Astrocyte (in vitro differentiated cells and primary cell): ENCODE measurements around the gene PAPPA2. TPM values are rescaled to one million over a fixed set of nuclear protein-coding genes. Genes with fewer than 3 reads are reported as not detected.

Experiments used
- DNase-seq: peaks from one replicate; pipeline ENCODE4 v3.0.0-alpha.2; 2010; ENCODE audit warnings: low read depth
- FAIRE-seq: peaks from 2 replicates; lab custom pipeline; 2011; peaks lifted over from hg19 to GRCh38; lab: Jason Lieb, UNC
- H2AFZ ChIP-seq: 2 replicates; pipeline ENCODE4 v1.6.0; 2012; ENCODE audit warnings: low read depth, low read length, inconsistent platforms
- H3K27ac ChIP-seq: 2 replicates; pipeline ENCODE4 v1.5.1; 2011; ENCODE audit warnings: low read depth, low read length, inconsistent platforms
- H3K27me3 ChIP-seq: 2 replicates; pipeline ENCODE4 v1.6.0; 2011; ENCODE audit warnings: low read length, inconsistent platforms; ENCODE audit not compliant: insufficient read depth
- H3K36me3 ChIP-seq: 2 replicates; pipeline ENCODE4 v1.5.1; 2011; ENCODE audit warnings: low read length, inconsistent platforms; ENCODE audit not compliant: insufficient read depth
- H3K4me1 ChIP-seq: 2 replicates; pipeline ENCODE4 v1.5.1; 2011; ENCODE audit warnings: low read length, inconsistent platforms; ENCODE audit not compliant: insufficient read depth
- H3K4me2 ChIP-seq: 2 replicates; pipeline ENCODE4 v1.6.0; 2012; ENCODE audit warnings: low read length, inconsistent platforms
- H3K4me3 ChIP-seq: 2 replicates; pipeline ENCODE4 v1.5.1; 2011; ENCODE audit warnings: low read depth, mild to moderate bottlenecking, low read length, inconsistent platforms; ENCODE audit not compliant: insufficient read depth
- H3K79me2 ChIP-seq: 2 replicates; pipeline ENCODE4 v1.6.0; 2012; ENCODE audit warnings: mild to moderate bottlenecking, low read length, inconsistent platforms; ENCODE audit not compliant: insufficient read depth
- H3K9ac ChIP-seq: 2 replicates; pipeline ENCODE4 v1.6.0; 2012; ENCODE audit warnings: mild to moderate bottlenecking, low read length, inconsistent platforms
- H3K9me3 ChIP-seq: 2 replicates; pipeline ENCODE4 v1.5.1; 2012; ENCODE audit warnings: low read depth, mild to moderate bottlenecking, low read length, inconsistent platforms; ENCODE audit not compliant: insufficient read depth
- H4K20me1 ChIP-seq: 2 replicates; pipeline ENCODE4 v1.6.0; 2012; ENCODE audit warnings: low read length, inconsistent platforms; ENCODE audit not compliant: insufficient read depth
- H3K27ac Mint-ChIP-seq: one replicate; pipeline ENCODE4 v1.8.0; 2021; ENCODE audit warnings: mild to moderate bottlenecking, mixed read lengths; ENCODE audit not compliant: unreplicated experiment
- H3K27me3 Mint-ChIP-seq: one replicate; pipeline ENCODE4 v1.8.0; 2021; ENCODE audit warnings: low read depth, mixed read lengths; ENCODE audit not compliant: unreplicated experiment
- H3K36me3 Mint-ChIP-seq: one replicate; pipeline ENCODE4 v1.8.0; 2021; ENCODE audit warnings: low read depth, mixed read lengths; ENCODE audit not compliant: unreplicated experiment
- H3K4me1 Mint-ChIP-seq: one replicate; pipeline ENCODE4 v1.8.0; 2021; ENCODE audit warnings: low read depth, mixed read lengths; ENCODE audit not compliant: unreplicated experiment
- H3K4me3 Mint-ChIP-seq: one replicate; pipeline ENCODE4 v1.8.0; 2021; ENCODE audit warnings: mild to moderate bottlenecking, moderate library complexity, mixed read lengths; ENCODE audit not compliant: unreplicated experiment
- H3K9me3 Mint-ChIP-seq: one replicate; pipeline ENCODE4 v1.8.0; 2021; ENCODE audit warnings: mild to moderate bottlenecking, mixed read lengths; ENCODE audit not compliant: unreplicated experiment
- CTCF ChIP-seq: IDR thresholded peaks from 2 replicates; pipeline ENCODE4 v1.5.1; 2011; ENCODE audit warnings: low read depth, mild to moderate bottlenecking, inconsistent platforms, low read length, moderate library complexity; ENCODE audit not compliant: insufficient read depth
- EZH2 ChIP-seq: IDR thresholded peaks from 2 replicates; pipeline ENCODE4 v1.6.1; 2012; ENCODE audit warnings: mild to moderate bottlenecking, low read length, inconsistent platforms; ENCODE audit not compliant: insufficient read depth
- total RNA-seq: library from RNA; stranded (reverse); gene quantifications from 2 replicates; pipeline ENCODE4 v1.2.1, GENCODE V29; 2021

PAPPA2 gene
- total RNA-seq, 1 donor from 2014 or later: 19.0 TPM

- Mint-ChIP-seq H3K4me1 (peaks cover 2% of the 10 kb centered on the region), H3K4me3 (no peak overlapping the region), H3K9me3 (no peaks in the 10 kb centered on the region), H3K27me3 (peaks cover 4% of the 10 kb centered on the region), H3K27ac (peak overlapping the region; percentile 4), H3K36me3 (no peaks in the 10 kb centered on the region)
- H3K9ac ChIP-seq: no peak overlapping the region
- FAIRE-seq: no peak
- no peaks in the 10 kb centered on the region for H3K36me3 ChIP-seq
- no peak overlapping the region for H3K4me2 ChIP-seq
- TF ChIP-seq EZH2: no peak
- DNase-seq: peak; percentile 5
- H3K9me3 ChIP-seq: no peaks in the 10 kb centered on the region
- no peaks in the 10 kb centered on the region for H3K79me2 ChIP-seq
- H2AFZ ChIP-seq: no peak overlapping the region
- H3K4me1 ChIP-seq: no peaks in the 10 kb centered on the region
- H3K27me3 ChIP-seq: no peaks in the 10 kb centered on the region
- H4K20me1 ChIP-seq: no peaks in the 10 kb centered on the region
- H3K27ac ChIP-seq: no peak overlapping the region
- no peak overlapping the region for H3K4me3 ChIP-seq
Observed at GRCh38 chr1:176469450-176470010, 6.6 kb downstream of the PAPPA2 start.

GRCh38 chr1:176471338-176472121 lies 8.6 kb downstream of the PAPPA2 start:
- DNase-seq: no peak
- peaks cover 4% of the 10 kb centered on the region for H3K27me3 Mint-ChIP-seq
- Histone ChIP-seq H3K79me2 (no peaks in the 10 kb centered on the region), H4K20me1 (no peaks in the 10 kb centered on the region), H3K4me3 (no peak overlapping the region), H3K27me3 (no peaks in the 10 kb centered on the region), H3K36me3 (no peaks in the 10 kb centered on the region), H2AFZ (no peak overlapping the region), H3K9ac (no peak overlapping the region), H3K4me2 (no peak overlapping the region), H3K4me1 (no peaks in the 10 kb centered on the region), H3K27ac (no peak overlapping the region), H3K9me3 (no peaks in the 10 kb centered on the region)
- no peaks in the 10 kb centered on the region for H3K9me3 Mint-ChIP-seq
- no peaks in the 10 kb centered on the region for H3K4me1 Mint-ChIP-seq
- no peaks in the 10 kb centered on the region for H3K36me3 Mint-ChIP-seq
- H3K27ac Mint-ChIP-seq: no peak overlapping the region
- no peak overlapping the region for H3K4me3 Mint-ChIP-seq
- FAIRE-seq: no peak
- TF ChIP-seq EZH2: no peak
- TF ChIP-seq CTCF: no peak

- Histone ChIP-seq H3K36me3 (no peaks in the 10 kb centered on the region), H3K9me3 (no peaks in the 10 kb centered on the region), H4K20me1 (no peaks in the 10 kb centered on the region), H3K4me3 (no peak overlapping the region), H2AFZ (no peak overlapping the region), H3K9ac (no peak overlapping the region), H3K79me2 (no peaks in the 10 kb centered on the region), H3K4me1 (no peaks in the 10 kb centered on the region), H3K27ac (no peak overlapping the region), H3K4me2 (no peak overlapping the region), H3K27me3 (no peaks in the 10 kb centered on the region)
- H3K27ac Mint-ChIP-seq: no peak overlapping the region
- H3K27me3 Mint-ChIP-seq: peaks cover 2% of the 10 kb centered on the region
- no peak overlapping the region for H3K4me3 Mint-ChIP-seq
- H3K9me3 Mint-ChIP-seq: no peaks in the 10 kb centered on the region
- peaks cover 2% of the 10 kb centered on the region for H3K4me1 Mint-ChIP-seq
- DNase-seq: no peak
- no peak for FAIRE-seq
- no peak for TF ChIP-seq EZH2
- TF ChIP-seq CTCF: no peak
- H3K36me3 Mint-ChIP-seq: no peaks in the 10 kb centered on the region
Observed at GRCh38 chr1:176479971-176480370, 17.0 kb downstream of the PAPPA2 start.
